PC-9 (cell line): ENCODE data around the gene EXD2. TPM values are rescaled to one million over a fixed set of nuclear protein-coding genes. Genes with fewer than 3 reads are reported as not detected.

Experiments used
- BruUV-seq: library from RNA; stranded (reverse); fragments of 400-500 nt; replicated peaks from 2 replicates; lab custom pipeline; 2021; lab: Mats Ljungman, UMichigan
- CTCF ChIA-PET: fragments of 300-600 bp; sonication (Branson Sonifier 250); formaldehyde crosslinking; loops from one replicate; lab custom pipeline; 2022; ENCODE audit warnings: antibody characterized with exemption; lab: Charles Lee
- POLR2A ChIA-PET: fragments of 300-600 bp; sonication (Branson Sonifier 250); formaldehyde crosslinking; loops from one replicate; lab custom pipeline; 2022; ENCODE audit warnings: antibody characterized with exemption; ENCODE audit not compliant: unreplicated experiment; lab: Charles Lee
- DNase-seq, 2 experiments: peaks; one replicate each; pipeline versions ENCODE4 v3.0.0 to v3.0.0-alpha.2; 2015 to 2022; ENCODE audit warnings: mixed read lengths in 1 of 2
- H2AFZ ChIP-seq: fragments of 200-600 bp; sonication (generic); 2 replicates; pipeline ENCODE4 v1.8.1; 2017; ENCODE audit warnings: antibody characterized with exemption
- H3F3A ChIP-seq: fragments of 200-600 bp; sonication (generic); 2 replicates; pipeline ENCODE4 v1.8.1; 2017; ENCODE audit warnings: antibody characterized with exemption, mild to moderate bottlenecking, low read depth; ENCODE audit not compliant: insufficient read depth
- H3K27ac ChIP-seq: fragments of 200-600 bp; sonication (generic); 2 replicates; pipeline ENCODE4 v1.6.1; 2016; ENCODE audit warnings: mixed run types
- H3K27me3 ChIP-seq: fragments of 200-600 bp; sonication (generic); 2 replicates; pipeline ENCODE4 v1.6.1; 2016; ENCODE audit warnings: low read depth, mixed run types; ENCODE audit not compliant: insufficient read depth
- H3K36me3 ChIP-seq: fragments of 200-600 bp; sonication (generic); 2 replicates; pipeline ENCODE4 v1.6.1; 2016; ENCODE audit warnings: low read depth, mixed run types
- H3K4me1 ChIP-seq: fragments of 200-600 bp; sonication (generic); replicated peaks from 2 replicates; pipeline ENCODE4 v1.6.1; 2016; ENCODE audit warnings: mixed run types; ENCODE audit not compliant: insufficient read depth
- H3K4me2 ChIP-seq: fragments of 200-600 bp; sonication (generic); 2 replicates; pipeline ENCODE4 v1.6.1; 2017; ENCODE audit warnings: mixed run types
- H3K4me3 ChIP-seq: fragments of 200-600 bp; sonication (generic); 2 replicates; pipeline ENCODE4 v1.6.1; 2016; ENCODE audit warnings: mixed run types
- H3K79me2 ChIP-seq: fragments of 200-600 bp; sonication (generic); 2 replicates; pipeline ENCODE4 v1.6.1; 2017; ENCODE audit warnings: low read depth, mixed run types
- H3K9me2 ChIP-seq: fragments of 200-600 bp; sonication (generic); 2 replicates; pipeline ENCODE4 v1.8.1; 2017; ENCODE audit warnings: mild to moderate bottlenecking; ENCODE audit not compliant: insufficient read depth
- H3K9me3 ChIP-seq: fragments of 200-600 bp; sonication (generic); 2 replicates; pipeline ENCODE4 v1.8.1; 2016; ENCODE audit warnings: low read depth; ENCODE audit not compliant: insufficient read depth
- H4K20me1 ChIP-seq: fragments of 200-600 bp; sonication (generic); 2 replicates; pipeline ENCODE4 v1.8.1; 2017; ENCODE audit not compliant: insufficient read depth
- CTCF ChIP-seq: fragments of 200-600 bp; sonication (generic); conservative IDR thresholded peaks from 2 replicates; pipeline ENCODE4 v1.6.1; 2017; ENCODE audit warnings: mixed run types, antibody characterized with exemption, mild to moderate bottlenecking, moderate library complexity
- EZH2 ChIP-seq: fragments of 200-600 bp; sonication (generic); IDR thresholded peaks from 2 replicates; pipeline ENCODE4 v1.8.0; 2017; ENCODE audit warnings: antibody characterized with exemption, low read depth
- intact Hi-C: fragments of 100-400 bp; cut with micrococcal nuclease; formaldehyde crosslinking; loops from one replicate; pipeline ENCODE4 v1.10.0; 2022; ENCODE audit not compliant: unreplicated experiment
- total RNA-seq: library from RNA; stranded (reverse); gene quantifications from 2 replicates; pipeline ENCODE4 v1.2.3, GENCODE V29; 2021

The EXD2 gene
- total RNA-seq, 1 experiment from 2014 or later, result 21.4 TPM

GRCh38 chr14:69153873-69154270 is 37.4 kb upstream of the EXD2 start:
- peaks cover 6% of the 10 kb centered on the region; the same call in 1 of the 2 replicates for H3K36me3 ChIP-seq
- ChIA-PET CTCF (no interaction called here), POLR2A (no interaction called here)
- H4K20me1 ChIP-seq, result peaks cover 5% of the 10 kb centered on the region; the same call in 1 of the 2 replicates
- H3K4me3 ChIP-seq, result peak overlapping the region; percentile 95
- TF ChIP-seq EZH2, result no peak
- TF ChIP-seq CTCF, result no peak
- H3K79me2 ChIP-seq, result peaks cover 31% of the 10 kb centered on the region
- intact Hi-C loops, result loop anchor here (2.0 to 5.0 kb wide), 2 partner anchors 37 to 177 kb away; partner anchors contain the start of genes ACTN1 and EXD2
- H3K27ac ChIP-seq, result no peak overlapping the region
- peaks cover 17% of the 10 kb centered on the region for H3K4me1 ChIP-seq
- no peak for DNase-seq
- H3K4me2 ChIP-seq, result peak overlapping the region; percentile 87
- TSS peak; percentile 50 for BruUV-seq
- H3K9me2 ChIP-seq, result no peaks in the 10 kb centered on the region
- H3F3A ChIP-seq, result peaks cover 16% of the 10 kb centered on the region
- H3K27me3 ChIP-seq, result no peaks in the 10 kb centered on the region
- H2AFZ ChIP-seq, result peak overlapping the region; percentile 94
- no peaks in the 10 kb centered on the region for H3K9me3 ChIP-seq

- H2AFZ ChIP-seq, result no peak overlapping the region
- no peaks in the 10 kb centered on the region for H3K27me3 ChIP-seq
- H3K4me2 ChIP-seq, result no peak overlapping the region
- BruUV-seq, result no TSS peak
- H3K9me3 ChIP-seq, result no peaks in the 10 kb centered on the region
- H3F3A ChIP-seq, result peaks cover 16% of the 10 kb centered on the region
- no peak for DNase-seq
- peaks cover 22% of the 10 kb centered on the region for H3K79me2 ChIP-seq
- no peak overlapping the region for H3K4me3 ChIP-seq
- TF ChIP-seq EZH2 (no peak), CTCF (no peak)
- POLR2A ChIA-PET, result no interaction called here
- intact Hi-C loops, result loop anchor here (5.0 kb wide), 1 partner anchor 177 kb away; the partner anchor contains the start of gene ACTN1
- H3K4me1 ChIP-seq, result peaks cover 12% of the 10 kb centered on the region
- peaks cover 3% of the 10 kb centered on the region; the same call in 1 of the 2 replicates for H4K20me1 ChIP-seq
- H3K36me3 ChIP-seq, result no peaks in the 10 kb centered on the region
- H3K27ac ChIP-seq, result no peak overlapping the region
- CTCF ChIA-PET, result no interaction called here
- H3K9me2 ChIP-seq, result no peaks in the 10 kb centered on the region
These were observed 36.5 kb upstream of the EXD2 start for GRCh38 chr14:69154779-69155178.

- Histone ChIP-seq H3K4me1 (0 out of 2 replicates have a peak, but pooled peaks cover 5% of the 10 kb centered on the region), H3K36me3 (no peaks in the 10 kb centered on the region), H3K9me2 (no peaks in the 10 kb centered on the region), H3K79me2 (peaks cover 8% of the 10 kb centered on the region), H4K20me1 (no peaks in the 10 kb centered on the region), H3K27ac (no peak overlapping the region), H2AFZ (no peak overlapping the region), H3K9me3 (no peaks in the 10 kb centered on the region), H3K4me3 (no peak overlapping the region), H3K27me3 (no peaks in the 10 kb centered on the region), H3K4me2 (no peak overlapping the region), H3F3A (peaks cover 16% of the 10 kb centered on the region)
- no peak for TF ChIP-seq EZH2
- TF ChIP-seq CTCF, result no peak
- no peak for DNase-seq
- ChIA-PET POLR2A (interaction anchor here (0.6 kb wide), 1 partner anchor 1836 kb away, joined by 4 read pairs; no protein-coding TSS in a partner anchor), CTCF (no interaction called here)
- intact Hi-C loops, result no loop called here
- BruUV-seq, result no TSS peak
These were observed 35.1 kb upstream of the EXD2 start for GRCh38 chr14:69156224-69156623.
